22Rv1 (cell line): ENCODE measurements around the gene ACTL8.

Experiments
- ZFX ChIP-seq: fragments of 450-650 bp; IDR thresholded peaks from 2 replicates; pipeline ENCODE4 v1.6.1; 2017; ENCODE audit warnings: antibody characterized with exemption, borderline replicate concordance
- TF ChIP-seq, protein P1 (sequence below): fragments of 450-650 bp; IDR thresholded peaks from 2 replicates; pipeline ENCODE4 v1.5.1; 2017; ENCODE audit warnings: mild to moderate bottlenecking

DNA sequence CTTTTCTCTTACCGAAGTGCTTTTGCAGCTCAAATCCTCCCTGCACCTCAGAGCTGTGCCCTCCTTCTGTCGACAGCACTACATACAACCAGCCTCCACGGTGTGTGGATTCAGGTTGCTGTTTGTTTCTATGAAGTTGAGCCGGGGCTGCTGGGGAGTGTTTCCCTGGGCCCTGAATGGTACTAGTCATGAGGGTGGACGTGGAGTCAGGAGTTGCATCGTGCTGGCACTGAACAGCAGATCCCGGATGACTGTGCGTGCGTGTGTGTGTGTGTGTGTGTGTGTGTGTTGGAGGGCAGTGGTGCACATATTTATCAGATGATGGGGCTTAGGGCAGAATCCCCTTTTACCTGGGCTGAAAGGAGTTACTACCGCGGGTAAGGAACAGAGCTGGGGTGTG lies 47.0 kb downstream of the ACTL8 start:
- TF ChIP-seq, protein P1, sequence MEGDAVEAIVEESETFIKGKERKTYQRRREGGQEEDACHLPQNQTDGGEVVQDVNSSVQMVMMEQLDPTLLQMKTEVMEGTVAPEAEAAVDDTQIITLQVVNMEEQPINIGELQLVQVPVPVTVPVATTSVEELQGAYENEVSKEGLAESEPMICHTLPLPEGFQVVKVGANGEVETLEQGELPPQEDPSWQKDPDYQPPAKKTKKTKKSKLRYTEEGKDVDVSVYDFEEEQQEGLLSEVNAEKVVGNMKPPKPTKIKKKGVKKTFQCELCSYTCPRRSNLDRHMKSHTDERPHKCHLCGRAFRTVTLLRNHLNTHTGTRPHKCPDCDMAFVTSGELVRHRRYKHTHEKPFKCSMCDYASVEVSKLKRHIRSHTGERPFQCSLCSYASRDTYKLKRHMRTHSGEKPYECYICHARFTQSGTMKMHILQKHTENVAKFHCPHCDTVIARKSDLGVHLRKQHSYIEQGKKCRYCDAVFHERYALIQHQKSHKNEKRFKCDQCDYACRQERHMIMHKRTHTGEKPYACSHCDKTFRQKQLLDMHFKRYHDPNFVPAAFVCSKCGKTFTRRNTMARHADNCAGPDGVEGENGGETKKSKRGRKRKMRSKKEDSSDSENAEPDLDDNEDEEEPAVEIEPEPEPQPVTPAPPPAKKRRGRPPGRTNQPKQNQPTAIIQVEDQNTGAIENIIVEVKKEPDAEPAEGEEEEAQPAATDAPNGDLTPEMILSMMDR, result no peak
- no peak for TF ChIP-seq ZFX
